Sigmoid colon (tissue), 4 donors: ENCODE results near the gene SART3.

Source experiments
- CTCF ChIP-seq, 4 experiments: fragments of 450-650 bp in 3 of 4; fragments of 200-600 bp in 1 of 4; IDR thresholded peaks; one replicate each; pipeline ENCODE4 v1.5.1; 2016 to 2019; ENCODE audit warnings: antibody characterized with exemption in 4 of 4, mild to moderate bottlenecking in 3 of 4, moderate library complexity in 2 of 4
- EP300 ChIP-seq, 4 donors: sonication (generic); formaldehyde crosslinking; IDR thresholded peaks; one replicate each; pipeline ENCODE4 v1.6.1; 2017; ENCODE audit warnings: antibody characterized with exemption in 4 of 4
- POLR2A ChIP-seq, 2 donors: fragments of 450-650 bp; IDR thresholded peaks; one replicate each; pipeline ENCODE4 v1.6.1; 2016; ENCODE audit warnings: antibody characterized with exemption in 2 of 2, mild to moderate bottlenecking in 2 of 2, moderate library complexity in 2 of 2
- POLR2AphosphoS5 ChIP-seq, 4 donors: sonication (generic); formaldehyde crosslinking; IDR thresholded peaks; one replicate each; pipeline ENCODE4 v1.6.1; 2017; ENCODE audit warnings: antibody characterized with exemption in 4 of 4

GRCh38 chr12:108509806-108510205 is 51.2 kb downstream of the SART3 start:
- TF ChIP-seq CTCF (IDR thresholded peaks at IDR 0.05) (no peak), POLR2AphosphoS5 (IDR thresholded peaks at IDR 0.05) (no peak), POLR2A (IDR thresholded peaks at IDR 0.05) (no peak), EP300 (IDR thresholded peaks at IDR 0.05) (no peak)
